Peyer's patch (tissue), 4 donors: Measurements from ENCODE around the gene PDK2. TPM values are rescaled to one million over a fixed set of nuclear protein-coding genes. Genes with fewer than 3 reads are reported as not detected.

Experiments used
- DNase-seq, 3 donors: peaks; one replicate each; pipeline ENCODE4 v3.0.0-alpha.2; 2017 to 2019
- H3K27ac ChIP-seq, 4 donors: fragments of 200-600 bp; sonication (generic); one replicate each; pipeline ENCODE4 v1.5.1; 2016 to 2019
- H3K27me3 ChIP-seq, 2 donors: fragments of 200-600 bp; sonication (generic); one replicate each; pipeline ENCODE4 v1.5.1; 2019
- H3K36me3 ChIP-seq, 3 donors: fragments of 200-600 bp; sonication (generic); one replicate each; pipeline ENCODE4 v1.5.1; 2016 to 2019
- H3K4me1 ChIP-seq, 4 donors: fragments of 200-600 bp; sonication (generic); one replicate each; pipeline ENCODE4 v1.5.1; 2016 to 2019
- H3K4me3 ChIP-seq, 4 donors: fragments of 200-600 bp; sonication (generic); 1 replicate in 3 of 4; 2 replicates in 1 of 4; pipeline ENCODE4 v1.5.1; 2016 to 2019; ENCODE audit warnings: mild to moderate bottlenecking in 1 of 4
- H3K9me3 ChIP-seq, 4 donors: fragments of 200-600 bp; sonication (generic); one replicate each; pipeline ENCODE4 v1.5.1; 2016 to 2019; ENCODE audit warnings: mild to moderate bottlenecking in 1 of 4
- POLR2A ChIP-seq, 2 donors: fragments of 450-650 bp; IDR thresholded peaks; one replicate each; pipeline ENCODE4 v1.5.1; 2017; ENCODE audit warnings: antibody characterized with exemption in 2 of 2, mild to moderate bottlenecking in 2 of 2, moderate library complexity in 2 of 2
- total RNA-seq, 4 donors: library from RNA; depleted of rRNA; stranded (reverse); fragments of >200 nt; gene quantifications; one replicate each; pipeline ENCODE4 v1.1.0, GENCODE V29; 2016
- TF ChIP-seq, protein P1 (sequence below), 6 experiments: fragments of 450-650 bp in 4 of 6; fragments of 200-600 bp in 2 of 6; sonication (generic) in 1 of 6; IDR thresholded peaks; one replicate each; pipeline ENCODE4 v1.5.1; 2017 to 2019; ENCODE audit warnings: antibody characterized with exemption in 6 of 6, mild to moderate bottlenecking in 3 of 6, moderate library complexity in 1 of 6

Gene PDK2
- total RNA-seq, 4 donors from 2014 or later = 23.1 to 283 (median 164) TPM

DNA sequence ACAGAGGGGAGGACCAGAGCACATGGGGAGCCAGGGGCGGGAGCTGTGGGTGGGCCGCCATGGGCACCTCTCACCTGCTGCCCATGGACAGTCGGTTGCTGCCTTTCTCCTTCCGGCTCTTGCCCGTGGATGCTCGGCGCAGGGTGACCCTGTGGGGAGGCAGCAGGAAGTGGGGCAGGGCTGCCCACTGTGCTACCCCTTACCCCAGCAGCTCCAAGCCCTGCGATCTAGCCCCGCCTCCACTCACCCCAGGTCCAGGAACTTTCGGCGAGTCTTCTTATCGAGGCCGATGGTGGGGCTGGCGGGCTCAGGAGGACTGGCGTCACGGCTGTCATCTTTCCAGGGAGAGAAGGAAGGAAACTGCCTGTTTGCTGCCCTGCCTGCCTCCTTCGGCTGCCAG lies 20.6 kb downstream of the PDK2 start:
- Histone ChIP-seq H3K4me3 (no peak overlapping the region), H3K9me3 (no peaks in the 10 kb centered on the region), H3K4me1 (peaks cover 8 to 43% (median 10%) of the 10 kb centered on the region in 4 donors), H3K27ac (no peak overlapping the region), H3K27me3 (no peaks in the 10 kb centered on the region), H3K36me3 (peaks cover 0 to 5% (median 0%) of the 10 kb centered on the region in 3 donors)
- DNase-seq = no peak
- TF ChIP-seq, protein P1, sequence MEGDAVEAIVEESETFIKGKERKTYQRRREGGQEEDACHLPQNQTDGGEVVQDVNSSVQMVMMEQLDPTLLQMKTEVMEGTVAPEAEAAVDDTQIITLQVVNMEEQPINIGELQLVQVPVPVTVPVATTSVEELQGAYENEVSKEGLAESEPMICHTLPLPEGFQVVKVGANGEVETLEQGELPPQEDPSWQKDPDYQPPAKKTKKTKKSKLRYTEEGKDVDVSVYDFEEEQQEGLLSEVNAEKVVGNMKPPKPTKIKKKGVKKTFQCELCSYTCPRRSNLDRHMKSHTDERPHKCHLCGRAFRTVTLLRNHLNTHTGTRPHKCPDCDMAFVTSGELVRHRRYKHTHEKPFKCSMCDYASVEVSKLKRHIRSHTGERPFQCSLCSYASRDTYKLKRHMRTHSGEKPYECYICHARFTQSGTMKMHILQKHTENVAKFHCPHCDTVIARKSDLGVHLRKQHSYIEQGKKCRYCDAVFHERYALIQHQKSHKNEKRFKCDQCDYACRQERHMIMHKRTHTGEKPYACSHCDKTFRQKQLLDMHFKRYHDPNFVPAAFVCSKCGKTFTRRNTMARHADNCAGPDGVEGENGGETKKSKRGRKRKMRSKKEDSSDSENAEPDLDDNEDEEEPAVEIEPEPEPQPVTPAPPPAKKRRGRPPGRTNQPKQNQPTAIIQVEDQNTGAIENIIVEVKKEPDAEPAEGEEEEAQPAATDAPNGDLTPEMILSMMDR (IDR thresholded peaks at IDR 0.05) = no peak
- TF ChIP-seq POLR2A (IDR thresholded peaks at IDR 0.05) = no peak

DNA sequence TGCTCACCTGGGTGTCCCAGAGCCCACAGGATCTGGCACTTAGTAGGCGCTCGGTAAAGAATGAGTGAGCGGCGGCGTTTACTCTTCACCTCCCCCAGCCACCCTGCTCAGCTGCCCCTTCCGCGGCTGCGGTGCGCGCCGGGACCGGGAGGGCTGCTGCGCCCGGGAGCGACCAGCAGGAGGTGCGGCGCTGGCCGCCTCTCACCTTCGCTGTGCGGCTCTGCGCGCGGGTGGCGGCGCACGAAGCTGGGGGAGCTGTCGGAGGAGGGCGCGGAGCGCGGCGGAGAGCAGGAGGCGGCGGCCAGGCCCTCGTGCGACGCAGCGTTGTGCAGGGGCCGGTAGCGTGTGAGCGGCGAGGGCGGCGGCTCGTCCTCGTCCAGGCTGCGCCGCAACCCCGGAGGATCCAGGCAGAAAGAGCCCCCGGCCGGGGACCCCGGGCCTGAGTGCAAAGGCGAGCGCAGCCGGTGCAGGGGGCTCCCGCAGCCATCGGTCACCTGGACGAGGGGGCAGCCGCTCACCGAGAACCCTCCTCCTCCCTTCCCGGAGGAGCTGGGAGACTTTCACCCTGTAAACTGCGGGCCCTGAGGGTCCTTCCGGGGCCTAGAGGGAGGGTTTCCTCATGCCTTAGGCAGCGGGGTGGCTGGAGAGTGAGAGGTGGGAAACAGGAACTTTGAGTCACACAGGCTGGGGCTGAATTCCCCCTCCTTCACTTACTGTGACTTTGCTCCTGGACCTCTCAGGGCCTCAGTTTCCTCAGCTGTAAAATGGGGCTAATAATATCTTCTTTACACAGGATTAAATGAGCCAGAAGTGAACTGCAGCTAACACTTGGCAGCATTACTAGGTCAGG lies 22.3 kb downstream of the PDK2 start:
- Histone ChIP-seq H3K27me3 (no peaks in the 10 kb centered on the region), H3K4me1 (peaks cover 5 to 28% (median 9%) of the 10 kb centered on the region in 4 donors), H3K9me3 (no peaks in the 10 kb centered on the region), H3K36me3 (no peaks in the 10 kb centered on the region), H3K27ac (no peak overlapping the region), H3K4me3 (peak overlapping the region in 3 of 4 donors; percentile 32 to 33 (median 33))
- peak; percentile 35 to 81 (median 75) for DNase-seq
- no peak for TF ChIP-seq POLR2A (IDR thresholded peaks at IDR 0.05)
- TF ChIP-seq, protein P1 (IDR thresholded peaks at IDR 0.05) = peak; percentile 34 to 85 (median 62)

DNA sequence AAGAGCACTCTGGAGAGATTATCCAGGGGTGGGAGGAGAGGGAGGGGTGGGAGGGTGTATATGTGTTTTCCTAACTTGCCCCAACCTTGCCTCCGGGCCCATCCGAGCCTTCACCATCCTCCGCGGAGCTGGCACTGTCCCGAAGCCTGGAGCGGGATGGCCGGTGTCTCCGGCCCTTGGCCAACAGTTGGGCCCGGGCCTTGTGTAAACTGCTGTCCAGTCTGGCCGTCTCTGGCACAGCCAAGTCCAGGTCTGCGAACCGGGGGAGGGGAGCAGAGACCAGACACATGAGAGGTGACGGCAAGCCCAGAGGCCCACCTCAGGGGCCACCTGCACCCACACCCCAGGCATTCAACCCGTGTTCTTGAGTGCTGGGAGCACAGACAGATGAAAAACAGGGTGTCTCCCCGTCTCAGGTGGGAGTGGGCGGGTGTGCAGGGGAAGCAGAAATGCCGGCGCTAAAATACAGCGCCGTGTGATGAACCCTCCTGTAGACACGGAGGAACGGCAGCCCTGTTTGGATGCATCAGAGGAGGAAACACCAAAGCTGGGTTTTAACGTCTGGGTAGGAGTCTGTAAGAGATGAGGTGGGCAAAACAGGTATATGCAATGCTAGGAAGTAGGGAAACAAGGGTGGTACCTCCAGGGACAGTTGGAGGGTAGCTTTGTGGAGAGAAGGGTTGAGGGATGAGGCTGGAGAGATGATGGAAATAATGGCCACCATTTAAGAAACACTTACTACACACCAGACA lies 23.1 kb downstream of the PDK2 start:
- H3K27me3 ChIP-seq = no peaks in the 10 kb centered on the region
- no peak for TF ChIP-seq POLR2A (IDR thresholded peaks at IDR 0.05)
- TF ChIP-seq, protein P1 (IDR thresholded peaks at IDR 0.05) = no peak
- H3K27ac ChIP-seq = no peak overlapping the region
- no peak overlapping the region for H3K4me3 ChIP-seq
- no peaks in the 10 kb centered on the region for H3K9me3 ChIP-seq
- peaks cover 0 to 19% (median 9%) of the 10 kb centered on the region in 4 donors for H3K4me1 ChIP-seq
- DNase-seq = no peak
- H3K36me3 ChIP-seq = no peaks in the 10 kb centered on the region

DNA sequence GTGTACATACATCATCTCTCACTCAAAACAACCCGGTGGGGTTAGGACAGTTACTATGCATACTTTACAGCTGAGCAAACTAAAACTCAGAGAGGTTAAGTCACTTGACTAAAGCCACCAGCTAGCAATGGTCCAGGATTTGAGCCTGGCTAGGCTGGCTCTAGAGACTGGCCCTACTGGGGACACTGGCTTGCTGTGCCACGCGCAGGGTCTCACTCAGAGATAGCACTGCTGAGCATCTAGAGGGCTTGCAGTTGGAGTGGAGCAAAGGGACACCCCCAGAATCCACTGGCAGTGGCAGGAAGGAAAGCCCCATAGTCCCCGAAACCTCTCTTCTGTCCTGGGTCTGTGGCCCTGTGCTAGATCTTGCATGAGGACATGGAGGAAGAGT lies 23.7 kb downstream of the PDK2 start:
- Histone ChIP-seq H3K4me1 (peaks cover 0 to 18% (median 9%) of the 10 kb centered on the region in 4 donors), H3K9me3 (no peaks in the 10 kb centered on the region), H3K27ac (no peak overlapping the region), H3K4me3 (no peak overlapping the region), H3K36me3 (no peaks in the 10 kb centered on the region), H3K27me3 (no peaks in the 10 kb centered on the region)
- TF ChIP-seq POLR2A (IDR thresholded peaks at IDR 0.05) = no peak
- TF ChIP-seq, protein P1 (IDR thresholded peaks at IDR 0.05) = no peak
- no peak for DNase-seq

DNA sequence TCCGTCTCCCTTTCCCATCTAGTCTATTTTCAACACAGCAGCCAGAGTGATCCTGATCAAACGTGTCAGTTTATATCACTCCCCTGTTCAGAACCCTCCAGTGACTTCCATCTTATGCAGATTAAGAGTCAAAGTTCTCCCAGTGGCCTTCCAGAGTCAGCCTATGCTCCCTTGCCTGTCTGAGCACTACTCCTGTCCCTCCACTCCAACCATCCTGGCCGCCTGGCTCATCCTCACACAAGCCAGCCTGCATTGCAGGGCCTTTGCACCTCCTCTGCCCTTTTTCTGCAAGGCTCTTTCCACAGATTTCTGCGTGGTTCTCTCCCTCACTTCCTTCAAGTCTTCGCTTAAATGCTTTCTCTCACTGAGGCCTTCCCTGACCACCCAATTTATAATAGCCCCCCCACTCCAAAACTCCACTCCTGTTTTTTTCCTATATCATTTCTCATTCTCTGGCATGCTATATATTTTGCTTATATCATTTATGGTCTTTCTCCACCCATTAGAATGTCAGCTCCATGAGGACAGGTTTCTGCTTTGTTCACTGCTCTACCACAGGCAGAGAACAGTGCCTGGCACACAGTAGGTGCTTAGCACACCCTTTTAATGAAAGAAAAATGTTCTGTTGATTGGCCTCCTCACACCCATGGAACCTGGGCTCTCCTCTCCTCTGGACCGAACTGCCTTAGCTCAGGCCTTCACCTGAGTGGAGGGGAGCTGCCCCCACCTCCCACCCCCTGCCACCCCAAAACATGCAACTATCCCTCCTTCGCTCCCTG lies 25.5 kb downstream of the PDK2 start:
- Histone ChIP-seq H3K9me3 (no peaks in the 10 kb centered on the region), H3K27ac (no peak overlapping the region), H3K4me3 (no peak overlapping the region), H3K27me3 (no peaks in the 10 kb centered on the region), H3K4me1 (peaks cover 0 to 20% (median 9%) of the 10 kb centered on the region in 4 donors), H3K36me3 (no peaks in the 10 kb centered on the region)
- TF ChIP-seq, protein P1 (IDR thresholded peaks at IDR 0.05) = no peak
- TF ChIP-seq POLR2A (IDR thresholded peaks at IDR 0.05) = no peak
- no peak for DNase-seq
